Inferior parietal cortex (tissue), 1 donor: ENCODE results near the gene IL12RB1.

Experiments
- DNase-seq: peaks from one replicate; pipeline ENCODE4 v3.0.0-alpha.2; 2016; ENCODE audit errors: extremely low spot score

Gene IL12RB1

DNA sequence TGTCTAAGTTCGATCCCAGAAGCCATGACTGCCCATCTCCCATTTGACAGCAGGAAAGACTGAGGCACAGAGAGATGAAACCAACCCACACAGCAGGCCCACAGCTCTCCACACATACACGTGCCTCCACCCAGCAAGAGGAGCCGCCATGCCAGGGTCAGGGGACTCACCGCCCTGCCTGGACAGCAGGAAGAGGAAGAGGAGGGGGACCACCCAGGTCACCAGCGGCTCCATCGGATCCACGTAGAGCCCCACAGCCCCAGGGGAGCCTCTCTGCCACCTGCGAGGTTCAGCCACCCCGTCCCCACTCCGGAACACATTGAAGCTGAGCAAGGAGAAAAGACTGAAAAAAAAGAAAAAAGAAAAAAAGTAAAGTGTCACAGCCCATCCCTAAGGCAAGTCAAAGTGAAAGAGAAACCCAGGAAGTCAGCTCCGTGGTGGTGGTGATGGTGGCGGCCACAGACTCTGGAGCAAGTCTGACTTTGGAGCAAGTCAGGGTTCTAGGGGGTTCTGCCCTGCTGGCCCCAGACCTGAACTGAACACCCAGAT, at the start of gene IL12RB1:
IL12RB1 (minus strand) TSS at position 345 of the 549 bp plus-strand sequence; CDS start at position 234, 111 bp downstream.
- no peak for DNase-seq

DNA sequence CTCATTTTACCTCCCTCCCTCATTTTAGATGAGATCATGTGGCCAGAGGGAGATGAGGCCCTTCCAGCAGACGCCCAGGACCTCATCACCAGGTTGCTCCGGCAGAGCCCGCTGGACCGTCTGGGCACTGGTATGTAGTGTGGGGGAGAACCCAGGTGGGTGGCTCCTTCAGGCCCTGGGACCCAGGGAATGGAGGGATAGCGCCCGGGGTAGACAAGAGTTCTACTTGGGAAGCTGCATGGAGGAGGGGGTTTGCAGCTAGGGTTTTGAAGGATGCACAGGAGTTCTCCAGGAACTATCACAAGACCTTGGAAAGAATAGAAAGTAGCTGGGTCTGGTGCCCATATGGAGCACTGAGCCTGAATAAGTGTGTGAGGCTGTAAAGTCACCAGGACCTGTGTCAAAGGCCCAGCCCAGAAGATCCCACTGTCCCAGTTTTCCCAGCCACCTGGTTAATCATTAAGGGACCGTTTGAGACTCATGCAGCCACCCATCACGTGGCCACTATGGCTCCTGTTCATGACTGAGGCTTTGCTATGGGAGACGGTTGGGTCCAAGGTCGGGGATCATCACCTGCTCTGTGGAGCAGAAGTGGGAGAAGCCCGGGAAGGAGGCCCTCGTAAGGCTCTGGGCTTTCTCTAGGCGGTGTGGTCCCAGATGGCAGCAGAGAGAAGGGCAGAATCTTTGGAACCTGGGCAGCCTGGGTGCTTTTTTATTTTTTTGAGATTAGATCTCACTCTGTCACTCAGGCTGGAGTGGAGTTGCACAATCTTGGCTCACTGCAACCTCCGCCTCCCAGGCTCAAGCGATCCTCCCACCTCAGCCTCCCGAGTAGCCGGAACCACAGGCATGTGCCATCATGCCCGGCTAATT, 49.2 kb upstream of the IL12RB1 start:
- DNase-seq, result no peak

- no peak for DNase-seq
Measured at GRCh38 chr19:18131841-18132596, 45.3 kb upstream of the IL12RB1 start.

GRCh38 chr19:18130523-18131242, 43.9 kb upstream of the IL12RB1 start:
- no peak for DNase-seq

GRCh38 chr19:18128805-18129204, 42.1 kb upstream of the IL12RB1 start:
- DNase-seq, result no peak

- DNase-seq, result no peak
Measured at GRCh38 chr19:18128044-18128443, 41.3 kb upstream of the IL12RB1 start.

- no peak for DNase-seq
Measured at GRCh38 chr19:18126097-18126496, 39.4 kb upstream of the IL12RB1 start.

- no peak for DNase-seq
Measured at GRCh38 chr19:18123819-18124218, 37.1 kb upstream of the IL12RB1 start.

DNA sequence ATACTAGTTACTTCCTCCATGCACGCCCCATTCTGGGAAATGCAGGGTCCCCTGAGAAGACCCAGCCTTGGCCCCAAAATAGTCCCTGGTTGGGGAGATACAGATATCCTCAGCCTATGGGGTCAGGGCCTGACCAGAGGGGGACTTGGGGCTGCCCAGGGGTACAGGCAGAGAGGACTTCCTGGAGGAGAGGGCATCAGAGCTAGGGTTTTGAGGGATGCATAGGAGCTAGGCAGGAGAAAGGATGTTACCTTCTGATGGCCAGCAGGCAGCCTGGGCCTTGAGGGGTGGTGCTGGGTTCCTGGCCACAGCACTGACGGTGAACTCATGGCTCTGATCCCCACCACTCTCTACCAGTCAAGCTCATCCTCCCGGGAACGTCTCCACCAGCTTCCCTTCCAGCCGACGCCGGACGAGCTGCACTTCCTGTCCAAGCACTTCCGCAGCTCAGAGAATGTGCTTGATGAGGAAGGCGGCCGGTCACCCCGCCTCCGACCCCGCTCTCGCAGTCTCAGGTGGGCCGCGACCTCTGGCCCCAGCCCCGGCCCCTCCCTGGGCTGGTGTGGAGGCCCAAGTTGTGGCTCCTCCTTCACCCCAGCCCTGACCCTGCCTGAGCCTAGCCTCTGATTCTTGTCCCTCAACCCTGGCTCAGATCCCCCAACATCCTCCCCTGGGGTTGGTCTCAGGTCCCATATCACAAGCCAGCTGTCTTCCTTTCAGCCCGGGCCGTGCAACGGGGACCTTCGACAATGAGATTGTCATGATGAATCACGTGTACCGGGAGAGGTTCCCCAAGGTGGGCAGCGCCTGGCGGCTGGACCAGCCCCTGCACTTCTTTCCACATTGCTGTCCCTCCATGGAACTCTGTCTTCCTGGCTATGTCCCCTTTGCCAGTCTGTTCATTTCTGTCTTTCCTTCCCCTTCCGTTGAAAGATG, 36.4 kb upstream of the IL12RB1 start:
- DNase-seq, result no peak

- no peak for DNase-seq
Measured at GRCh38 chr19:18122424-18122823, 35.7 kb upstream of the IL12RB1 start.

DNA sequence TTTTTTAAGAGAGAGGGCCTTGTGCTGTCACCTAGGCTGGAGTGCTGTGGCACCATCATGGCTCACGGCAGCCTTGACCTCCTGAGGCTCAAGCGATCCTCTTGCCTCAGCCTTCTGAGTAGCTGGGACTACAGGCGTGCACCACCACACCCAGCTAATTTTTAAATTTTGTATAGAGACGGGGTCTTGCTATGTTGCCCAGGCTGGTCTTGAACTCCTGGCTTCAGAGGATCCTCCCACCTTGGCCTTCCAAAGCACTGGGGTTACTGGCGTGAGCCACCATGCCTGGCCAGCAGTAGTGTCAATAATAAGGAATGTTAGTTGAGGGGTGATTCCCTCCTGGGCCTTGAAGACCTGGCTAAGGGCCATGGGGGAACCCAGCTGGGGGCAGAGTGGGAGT, 34.4 kb upstream of the IL12RB1 start:
- DNase-seq, result no peak

- no peak for DNase-seq
Measured at GRCh38 chr19:18120127-18120526, 33.4 kb upstream of the IL12RB1 start.

- DNase-seq, result peak; percentile 31
Measured at GRCh38 chr19:18119717-18120105, 33.0 kb upstream of the IL12RB1 start.

- DNase-seq, result peak; percentile 59
Measured at GRCh38 chr19:18119013-18119716, 32.4 kb upstream of the IL12RB1 start.

DNA sequence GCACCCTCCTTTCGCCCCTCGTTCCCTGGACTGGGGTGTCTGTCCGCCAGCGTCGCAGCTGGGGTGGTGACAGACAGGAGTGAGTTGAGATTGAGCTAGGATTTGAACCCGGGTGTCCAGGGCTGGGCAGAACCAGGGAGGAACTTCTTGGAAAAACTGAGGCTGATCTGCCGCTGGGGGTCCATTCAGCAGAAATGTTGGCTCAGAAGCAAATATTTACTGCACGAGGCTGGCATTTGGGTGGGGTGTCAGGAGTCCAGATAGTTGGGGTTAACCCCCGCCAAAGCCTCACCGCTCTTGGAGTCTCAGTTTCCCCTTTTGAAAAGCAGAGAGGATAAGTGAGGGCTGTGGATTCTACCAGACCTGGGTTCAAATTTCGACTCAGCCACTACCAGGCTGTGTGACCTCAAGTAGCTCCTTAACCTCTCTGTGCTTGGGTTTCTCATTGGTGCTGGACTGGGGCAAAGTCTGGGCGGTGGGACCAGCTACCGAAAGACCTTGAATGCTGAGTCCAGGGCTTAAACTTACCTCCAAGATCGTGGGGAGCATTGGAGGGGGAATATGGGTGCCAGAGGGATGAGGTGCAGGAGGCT, 31.8 kb upstream of the IL12RB1 start:
- DNase-seq, result no peak

- DNase-seq, result peak; percentile 78
Measured at GRCh38 chr19:18117692-18118378, 31.1 kb upstream of the IL12RB1 start.

DNA sequence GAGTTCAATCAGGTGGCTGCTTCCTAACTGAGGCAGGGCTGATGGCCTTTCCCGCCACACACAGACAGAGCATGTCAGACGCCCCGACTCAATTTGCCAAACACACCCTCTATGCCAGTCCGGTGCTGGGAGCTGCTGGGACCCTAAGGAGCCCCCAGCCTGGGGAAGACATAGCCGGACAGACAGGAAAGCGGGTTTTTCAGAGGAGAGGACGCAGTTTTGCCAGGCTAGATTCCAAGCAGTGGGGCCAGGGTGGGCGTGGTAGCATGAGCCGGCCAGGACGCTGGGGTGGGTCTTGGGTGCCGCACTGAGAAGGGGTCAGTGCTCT, 30.6 kb upstream of the IL12RB1 start:
- DNase-seq, result no peak

- DNase-seq, result no peak
Measured at GRCh38 chr19:18114483-18114882, 27.7 kb upstream of the IL12RB1 start.

- no peak for DNase-seq
Measured at GRCh38 chr19:18113827-18114226, 27.1 kb upstream of the IL12RB1 start.
